VCaP (cell line): Measurements from ENCODE around the gene EIF3L.

Experiments used
- H3K27ac ChIP-seq: fragments of 450-650 bp; 2 replicates; pipeline ENCODE4 v1.5.1; 2017
- TF ChIP-seq, protein P1 (sequence below): fragments of 450-650 bp; conservative IDR thresholded peaks from 2 replicates; pipeline ENCODE4 v1.5.1; 2017; ENCODE audit warnings: mild to moderate bottlenecking, moderate library complexity

Gene EIF3L

DNA sequence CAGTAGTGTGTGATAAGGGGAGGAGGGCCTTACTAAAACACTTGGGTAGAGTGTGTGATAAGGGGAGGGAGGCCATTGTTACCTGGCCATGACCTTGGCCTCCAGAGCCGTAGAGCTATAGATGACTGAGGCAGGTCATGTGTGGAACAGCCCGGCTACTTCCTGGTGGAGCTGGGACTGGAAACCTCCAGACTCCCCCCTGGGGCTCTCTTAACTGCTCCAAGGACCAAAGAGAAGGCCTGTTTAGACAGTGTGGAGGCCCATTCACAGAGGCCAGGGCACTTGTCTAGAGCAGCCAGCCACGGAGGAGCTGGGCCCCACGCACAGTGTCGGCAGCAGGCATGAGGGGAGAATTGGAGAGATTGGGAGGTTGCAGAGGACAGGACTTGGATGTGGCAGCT lies 44.4 kb downstream of the EIF3L start:
- H3K27ac ChIP-seq = no peak overlapping the region

DNA sequence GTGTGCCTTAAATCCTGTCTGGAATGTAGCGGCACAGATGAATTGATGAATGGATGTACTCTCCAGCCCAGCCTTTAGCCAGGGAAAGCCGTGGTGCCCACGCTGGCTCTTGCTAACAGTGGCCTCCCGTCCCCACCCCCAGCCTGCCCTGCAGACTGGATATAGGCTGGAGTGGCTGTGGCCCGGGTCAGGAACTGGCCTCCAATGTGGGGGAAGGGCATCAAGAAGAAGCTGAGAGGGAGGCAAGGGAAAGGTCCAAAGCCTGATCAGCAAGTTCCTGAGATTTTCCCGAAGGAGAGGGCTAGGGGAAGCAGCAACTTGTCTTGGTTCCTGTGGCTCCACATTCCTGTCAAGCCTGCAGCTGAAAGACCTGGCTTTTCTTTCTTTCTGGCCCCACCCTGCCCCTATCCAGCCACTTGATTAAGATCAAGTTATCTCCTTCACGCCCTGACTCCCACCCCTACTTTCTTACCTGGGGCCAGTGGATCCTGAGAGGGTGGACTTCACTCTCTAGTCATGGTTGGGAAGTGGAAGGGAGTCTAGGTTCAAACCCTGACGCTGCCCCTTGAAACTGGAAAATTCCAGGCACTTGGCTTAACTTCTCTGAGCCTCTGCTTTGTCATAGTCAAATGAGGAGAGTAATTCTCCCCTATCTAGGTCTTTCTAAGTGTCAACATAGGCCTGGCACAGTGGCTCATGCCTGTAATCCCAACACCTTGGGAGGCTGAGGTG lies 45.9 kb downstream of the EIF3L start:
- TF ChIP-seq, protein P1, sequence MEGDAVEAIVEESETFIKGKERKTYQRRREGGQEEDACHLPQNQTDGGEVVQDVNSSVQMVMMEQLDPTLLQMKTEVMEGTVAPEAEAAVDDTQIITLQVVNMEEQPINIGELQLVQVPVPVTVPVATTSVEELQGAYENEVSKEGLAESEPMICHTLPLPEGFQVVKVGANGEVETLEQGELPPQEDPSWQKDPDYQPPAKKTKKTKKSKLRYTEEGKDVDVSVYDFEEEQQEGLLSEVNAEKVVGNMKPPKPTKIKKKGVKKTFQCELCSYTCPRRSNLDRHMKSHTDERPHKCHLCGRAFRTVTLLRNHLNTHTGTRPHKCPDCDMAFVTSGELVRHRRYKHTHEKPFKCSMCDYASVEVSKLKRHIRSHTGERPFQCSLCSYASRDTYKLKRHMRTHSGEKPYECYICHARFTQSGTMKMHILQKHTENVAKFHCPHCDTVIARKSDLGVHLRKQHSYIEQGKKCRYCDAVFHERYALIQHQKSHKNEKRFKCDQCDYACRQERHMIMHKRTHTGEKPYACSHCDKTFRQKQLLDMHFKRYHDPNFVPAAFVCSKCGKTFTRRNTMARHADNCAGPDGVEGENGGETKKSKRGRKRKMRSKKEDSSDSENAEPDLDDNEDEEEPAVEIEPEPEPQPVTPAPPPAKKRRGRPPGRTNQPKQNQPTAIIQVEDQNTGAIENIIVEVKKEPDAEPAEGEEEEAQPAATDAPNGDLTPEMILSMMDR = no peak
- no peak overlapping the region for H3K27ac ChIP-seq

More for the DNA sequence above, 44.4 kb downstream of the EIF3L start:
- TF ChIP-seq, protein P1 = no peak

DNA sequence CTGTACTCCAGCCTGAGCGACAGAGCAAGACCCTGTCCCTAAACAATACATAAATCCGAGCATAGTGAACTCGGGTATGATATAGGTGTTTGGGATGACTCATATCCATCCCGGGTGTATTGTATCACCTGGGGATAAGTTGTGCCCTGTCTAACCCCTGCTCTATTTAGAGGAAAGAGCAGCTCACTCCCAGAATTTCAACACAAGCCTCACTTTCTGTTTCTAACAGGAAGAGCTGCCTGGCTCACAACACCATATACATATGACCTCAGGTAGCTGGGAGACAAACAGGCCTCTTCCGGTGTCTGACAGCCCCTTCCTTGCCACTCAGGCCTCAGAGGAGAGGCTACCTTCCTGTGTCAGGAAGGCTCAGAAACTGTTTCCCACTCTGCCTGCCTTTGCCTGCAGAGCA lies 47.0 kb downstream of the EIF3L start:
- peak overlapping the region; percentile 11 for H3K27ac ChIP-seq
- TF ChIP-seq, protein P1 = no peak

DNA sequence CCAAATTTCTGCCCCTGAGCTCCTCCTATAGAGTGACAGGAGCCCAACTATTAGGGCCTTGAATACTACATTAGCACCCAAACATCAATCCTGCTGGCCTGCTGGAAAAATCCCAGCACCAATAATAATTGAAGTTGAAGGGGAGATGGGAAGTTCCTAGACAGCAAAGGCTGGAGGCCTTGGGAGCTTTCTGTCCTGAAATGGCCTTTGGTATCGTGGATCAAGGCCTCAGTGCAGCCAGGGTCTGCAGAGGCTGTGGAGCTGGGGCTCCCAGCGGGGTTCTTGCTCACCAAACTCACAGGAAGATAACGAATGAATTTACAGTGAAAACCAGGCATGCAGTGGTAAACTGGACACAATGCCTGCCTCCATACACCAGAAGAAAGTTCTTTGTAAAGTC lies 47.7 kb downstream of the EIF3L start:
- TF ChIP-seq, protein P1 = no peak
- peak overlapping the region; percentile 11 for H3K27ac ChIP-seq

DNA sequence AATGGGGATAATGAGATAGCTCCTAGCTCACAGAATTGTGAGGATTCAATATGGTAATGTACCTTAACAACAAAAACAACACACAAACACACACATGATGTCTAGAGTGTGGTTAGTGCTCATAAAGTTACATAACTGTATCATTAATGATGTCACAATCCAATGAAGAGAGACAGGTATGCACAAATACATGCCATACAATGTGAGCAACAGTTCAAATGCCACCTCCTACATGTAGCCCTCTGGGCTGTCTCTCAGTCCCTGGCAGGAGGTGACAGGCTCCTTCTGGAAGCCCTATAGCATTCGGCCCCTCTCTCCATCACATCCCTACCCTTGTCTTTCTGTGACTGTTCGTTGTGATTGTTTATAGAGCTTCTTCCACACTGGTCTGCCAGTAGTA lies 48.6 kb downstream of the EIF3L start:
- TF ChIP-seq, protein P1 = no peak
- H3K27ac ChIP-seq = no peak overlapping the region

DNA sequence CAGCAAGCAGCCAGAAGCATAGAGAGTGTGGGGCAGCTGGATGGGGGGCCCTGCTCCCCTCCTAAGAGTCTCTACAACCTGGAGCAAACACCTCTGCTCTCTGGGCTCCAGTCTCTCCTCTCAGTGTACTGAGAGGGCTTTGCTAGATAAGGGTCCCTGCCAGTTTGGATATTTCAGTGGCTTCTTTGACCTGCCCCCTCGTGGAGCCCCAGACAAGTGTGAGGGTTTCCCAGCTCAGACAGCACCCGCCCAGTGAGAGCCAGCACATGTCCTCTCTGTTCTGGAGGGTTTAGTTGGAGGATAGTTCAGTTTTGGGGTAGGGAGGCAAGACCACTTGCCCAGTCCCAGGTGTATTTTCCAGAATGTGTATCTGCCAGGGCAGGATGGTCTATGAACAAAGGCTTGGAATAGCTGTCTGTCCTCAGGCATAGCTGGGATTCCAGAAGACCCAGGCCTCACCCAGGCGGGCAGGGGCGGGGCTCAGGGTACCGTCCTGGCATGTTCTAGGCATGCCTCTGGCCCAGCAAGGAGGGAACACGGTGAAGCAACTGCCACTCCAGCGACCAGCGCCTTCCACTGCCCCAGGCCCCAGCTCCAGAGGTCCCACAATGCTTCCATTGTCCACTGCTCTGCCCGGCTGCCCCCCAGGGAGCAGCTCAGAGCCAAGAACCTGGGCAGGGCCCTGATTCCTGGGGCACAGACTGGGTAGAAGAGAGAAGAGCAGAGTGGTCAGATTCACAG lies 49.4 kb downstream of the EIF3L start:
- TF ChIP-seq, protein P1 = no peak

More for the DNA sequence above, 49.4 kb downstream of the EIF3L start:
- H3K27ac ChIP-seq = no peak overlapping the region
